HG03066 (cell line): ENCODE results near the gene GATA6.
"Not testable (repeated sequence)": the region's sequence is repeated elsewhere in the genome, so short reads cannot be mapped to it uniquely, and the experiment has no call there.

Experiments
- ATAC-seq: cut with Tn5 transposase; IDR thresholded peaks from one replicate; pipeline ENCODE4 v1.9.1; 2021; ENCODE audit warnings: low read depth; ENCODE audit not compliant: unreplicated experiment

Gene GATA6

DNA sequence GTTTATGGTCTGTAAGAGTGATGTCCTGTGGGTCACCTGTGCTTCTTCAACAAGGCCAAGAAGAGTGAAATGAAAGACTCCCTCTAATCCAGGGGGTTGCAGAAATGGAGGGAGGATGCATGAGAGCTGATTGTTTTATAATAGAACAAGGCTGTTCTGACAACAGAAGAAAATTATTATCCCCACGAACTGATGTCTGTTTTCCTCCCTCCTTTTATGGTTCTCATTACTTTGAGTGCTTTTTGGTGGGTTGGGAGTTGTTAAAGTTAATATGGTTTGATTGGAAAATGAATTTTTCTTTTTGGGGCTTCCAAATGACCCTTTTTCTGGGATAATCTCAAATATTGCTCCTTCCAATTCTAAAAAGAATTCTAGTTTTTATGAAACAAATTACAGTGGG, 33.6 kb downstream of the GATA6 start:
- ATAC-seq, result no peak

- ATAC-seq, result no peak
Observed at GRCh38 chr18:22203536-22204213, 34.3 kb downstream of the GATA6 start.

GRCh38 chr18:22204214-22204536, 34.8 kb downstream of the GATA6 start:
- no peak for ATAC-seq

DNA sequence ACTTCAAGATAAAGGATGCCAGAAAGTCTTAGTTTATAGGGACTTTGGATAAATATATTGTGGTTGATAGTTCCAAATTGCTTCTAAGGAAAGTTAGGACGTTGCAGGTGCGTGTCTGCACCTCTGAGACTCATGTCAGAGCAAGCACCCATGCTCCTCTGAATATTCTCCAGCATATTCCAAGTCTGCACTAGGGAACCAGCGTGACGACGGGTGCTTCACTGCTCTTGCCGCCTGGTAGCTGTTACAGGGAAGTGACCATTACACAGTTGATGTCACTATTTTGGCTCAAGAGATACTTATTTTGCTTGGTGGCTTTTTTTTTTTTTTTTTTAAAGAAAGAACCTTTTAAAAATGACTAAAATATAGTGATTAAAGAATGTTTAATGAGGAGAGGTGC, 35.6 kb downstream of the GATA6 start:
- ATAC-seq, result no peak

DNA sequence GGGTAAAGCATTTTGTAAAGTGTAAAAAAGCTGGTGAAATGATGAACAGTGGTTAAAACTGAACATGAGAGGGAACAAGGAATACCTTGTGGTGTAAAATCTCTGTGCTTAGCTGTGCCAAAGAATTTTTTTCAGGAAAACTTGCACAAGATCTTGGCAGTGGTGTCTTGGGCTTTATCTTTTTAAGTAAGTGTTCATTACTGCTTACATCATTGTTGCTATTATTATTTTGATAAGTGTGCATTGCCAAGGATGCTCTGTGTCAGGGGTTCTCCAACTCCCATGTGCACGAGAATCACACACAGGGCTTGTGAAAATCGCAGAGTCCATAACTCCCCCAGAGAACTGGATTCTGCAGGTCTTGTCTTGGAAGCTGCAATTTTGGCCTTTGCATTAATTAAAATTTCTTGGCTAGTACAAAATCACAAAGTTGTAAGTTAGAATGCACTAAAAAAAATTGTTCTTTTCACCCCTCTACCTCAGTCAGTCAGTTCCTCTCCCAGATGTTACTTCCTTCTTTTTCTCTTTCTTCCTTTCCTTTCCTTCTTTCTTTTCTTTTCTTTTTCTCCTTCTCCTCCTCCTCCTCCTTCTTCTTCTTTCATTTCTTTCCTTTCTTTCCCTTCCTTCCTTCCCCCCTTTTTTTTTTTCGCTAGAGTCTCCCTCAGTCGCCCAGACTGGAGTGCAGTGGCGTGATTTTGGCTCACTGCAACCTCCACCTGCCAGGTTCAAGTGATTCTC, 37.8 kb downstream of the GATA6 start:
- ATAC-seq, result no peak

GRCh38 chr18:22210311-22210754, 40.9 kb downstream of the GATA6 start:
- no peak for ATAC-seq

- ATAC-seq, result no peak
Observed at GRCh38 chr18:22211657-22212056, 42.3 kb downstream of the GATA6 start.

GRCh38 chr18:22213333-22213973, 44.1 kb downstream of the GATA6 start:
- ATAC-seq, result no peak

DNA sequence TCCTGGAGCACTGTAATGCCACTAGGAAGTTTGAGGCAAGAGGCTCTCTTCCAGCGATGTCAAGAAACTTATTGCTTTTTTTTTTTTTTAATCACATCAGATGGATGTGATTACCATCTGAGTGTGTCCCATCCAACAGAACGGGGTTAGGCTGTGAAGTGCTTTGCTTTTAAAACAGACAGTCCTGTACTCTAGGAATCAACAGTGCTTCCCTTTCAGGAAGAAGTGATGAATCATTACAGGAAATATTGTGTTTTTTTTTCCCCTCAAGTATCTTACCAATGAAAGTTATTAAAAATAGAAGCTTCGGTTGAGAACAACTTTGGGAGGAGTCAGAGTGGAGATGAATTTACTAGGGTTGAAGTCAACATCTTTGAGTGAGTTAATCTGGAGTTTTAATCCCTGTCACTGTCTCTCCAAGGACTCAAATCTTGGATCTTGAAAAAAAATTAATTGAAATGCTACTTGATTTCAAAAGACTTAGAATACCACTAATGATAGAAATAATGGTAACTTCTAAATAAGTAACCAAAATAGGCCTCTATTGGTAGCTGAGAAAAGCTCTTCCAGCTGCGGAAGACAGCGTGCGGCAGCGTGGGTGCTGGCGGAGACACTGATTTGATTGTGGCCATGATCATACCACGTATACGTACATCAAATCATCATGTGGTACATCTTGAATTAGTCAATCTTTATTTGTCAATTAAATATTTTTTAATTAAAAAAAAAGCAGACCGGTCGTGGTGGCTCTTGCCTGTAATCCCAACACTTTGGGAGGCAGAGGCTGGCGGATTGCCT, 45.5 kb downstream of the GATA6 start:
- ATAC-seq, result no peak

DNA sequence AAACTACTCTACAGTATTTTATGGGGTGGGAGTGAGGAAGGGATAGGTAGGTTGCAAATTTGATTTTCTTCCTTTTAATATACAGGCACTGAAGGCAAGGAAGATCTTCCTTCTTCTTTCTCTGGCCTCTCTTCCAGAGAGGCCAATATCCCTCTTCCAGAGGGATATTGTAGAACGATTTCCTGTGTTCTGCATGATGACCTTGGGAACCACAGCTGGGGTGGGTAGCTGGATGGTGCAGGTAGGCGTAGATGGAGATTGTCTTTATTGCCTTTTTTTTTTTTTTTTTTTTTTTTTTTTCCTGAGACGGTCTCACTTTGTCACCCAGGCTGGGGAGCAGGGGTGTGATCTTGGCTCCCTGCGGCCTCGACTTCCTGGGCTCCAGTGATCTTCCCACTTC, 49.4 kb downstream of the GATA6 start:
- ATAC-seq, result no peak

DNA sequence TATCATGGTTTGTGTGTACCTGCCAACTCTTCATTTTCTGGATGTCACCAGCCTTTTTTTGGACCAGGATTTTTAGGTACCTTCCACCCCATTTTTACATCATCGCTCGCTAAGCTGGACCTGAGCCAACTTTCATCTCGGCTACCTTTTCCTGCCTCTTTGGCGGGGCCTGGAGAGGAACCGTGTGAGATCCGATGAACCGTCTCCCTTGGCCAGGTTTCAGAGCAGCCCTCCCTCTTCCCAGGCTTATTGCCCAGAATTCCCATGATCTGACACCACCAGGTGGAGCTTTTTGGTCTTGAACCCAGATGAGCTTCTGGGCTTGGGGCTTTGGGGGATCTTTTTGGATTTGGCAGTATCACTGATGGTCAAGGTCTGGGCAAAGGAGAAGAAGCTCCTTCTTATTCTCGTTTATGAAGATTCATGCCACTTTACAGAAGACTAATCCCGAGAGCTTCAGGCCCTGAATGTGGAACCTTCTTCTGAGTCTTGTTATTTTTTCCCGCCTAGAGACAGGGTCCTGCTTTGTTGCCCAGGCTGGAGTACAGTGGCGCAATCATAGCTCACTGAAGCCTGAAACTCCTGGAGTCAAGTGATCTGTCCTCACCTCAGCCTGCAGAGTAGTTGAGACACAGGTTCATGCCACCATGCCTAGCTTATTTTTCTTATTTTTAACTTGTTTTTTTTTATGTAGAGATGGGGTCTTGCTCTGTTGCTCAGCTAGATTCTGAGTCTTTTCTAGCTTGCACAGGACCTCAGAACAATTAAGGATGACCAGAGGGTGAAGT, 50.4 kb downstream of the GATA6 start:
- ATAC-seq, result no peak

- not testable (repeated sequence) for ATAC-seq
Observed at GRCh38 chr18:22220585-22220984, 51.2 kb downstream of the GATA6 start.

GRCh38 chr18:22221350-22221749, 52.0 kb downstream of the GATA6 start:
- ATAC-seq, result no peak

GRCh38 chr18:22223254-22223964, 54.0 kb downstream of the GATA6 start:
- ATAC-seq, result no peak

GRCh38 chr18:22223965-22224322, 54.6 kb downstream of the GATA6 start:
- no peak for ATAC-seq

- ATAC-seq, result no peak
Observed at GRCh38 chr18:22224339-22224738, 55.0 kb downstream of the GATA6 start.

DNA sequence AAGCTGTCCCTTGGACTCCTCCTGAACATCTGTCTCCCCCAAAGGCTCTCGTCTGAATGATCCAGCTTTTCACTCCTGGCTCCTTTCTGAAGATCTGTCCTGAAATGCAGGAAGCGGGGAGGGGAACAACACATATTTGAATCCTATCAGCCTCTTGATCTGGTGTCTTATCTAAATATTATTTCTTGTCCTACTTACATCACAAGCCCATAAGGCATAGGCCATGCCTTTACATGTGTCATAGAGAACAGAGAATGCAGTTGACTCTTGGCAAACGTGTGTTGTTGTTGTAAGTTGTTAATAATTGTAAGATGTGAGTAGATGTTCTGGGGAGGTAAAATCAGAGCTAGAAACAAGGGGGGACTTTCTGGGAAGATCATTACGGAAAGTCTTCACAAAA, 57.4 kb downstream of the GATA6 start:
- ATAC-seq, result no peak

- no peak for ATAC-seq
Observed at GRCh38 chr18:22228976-22229375, 59.6 kb downstream of the GATA6 start.

GRCh38 chr18:22229456-22230124, 60.2 kb downstream of the GATA6 start:
- no peak for ATAC-seq
